GM23248 (cell line): ENCODE results near the gene ASXL3.
A peak's percentile ranks its signal among the peaks of the same experiment; 100 is the strongest.

Experiments
- EZH2 ChIP-seq: fragments of 200-600 bp; sonication (generic); IDR thresholded peaks from 2 replicates; pipeline ENCODE4 v1.6.1; 2018; ENCODE audit warnings: antibody characterized with exemption, mild to moderate bottlenecking; ENCODE audit not compliant: insufficient read depth, poor library complexity, severe bottlenecking
- EZH2phosphoT487 ChIP-seq: fragments of 200-600 bp; sonication (generic); IDR thresholded peaks from 2 replicates; pipeline ENCODE4 v1.6.1; 2018; ENCODE audit warnings: antibody characterized with exemption, moderate library complexity, mild to moderate bottlenecking, low read depth; ENCODE audit not compliant: insufficient read depth

DNA sequence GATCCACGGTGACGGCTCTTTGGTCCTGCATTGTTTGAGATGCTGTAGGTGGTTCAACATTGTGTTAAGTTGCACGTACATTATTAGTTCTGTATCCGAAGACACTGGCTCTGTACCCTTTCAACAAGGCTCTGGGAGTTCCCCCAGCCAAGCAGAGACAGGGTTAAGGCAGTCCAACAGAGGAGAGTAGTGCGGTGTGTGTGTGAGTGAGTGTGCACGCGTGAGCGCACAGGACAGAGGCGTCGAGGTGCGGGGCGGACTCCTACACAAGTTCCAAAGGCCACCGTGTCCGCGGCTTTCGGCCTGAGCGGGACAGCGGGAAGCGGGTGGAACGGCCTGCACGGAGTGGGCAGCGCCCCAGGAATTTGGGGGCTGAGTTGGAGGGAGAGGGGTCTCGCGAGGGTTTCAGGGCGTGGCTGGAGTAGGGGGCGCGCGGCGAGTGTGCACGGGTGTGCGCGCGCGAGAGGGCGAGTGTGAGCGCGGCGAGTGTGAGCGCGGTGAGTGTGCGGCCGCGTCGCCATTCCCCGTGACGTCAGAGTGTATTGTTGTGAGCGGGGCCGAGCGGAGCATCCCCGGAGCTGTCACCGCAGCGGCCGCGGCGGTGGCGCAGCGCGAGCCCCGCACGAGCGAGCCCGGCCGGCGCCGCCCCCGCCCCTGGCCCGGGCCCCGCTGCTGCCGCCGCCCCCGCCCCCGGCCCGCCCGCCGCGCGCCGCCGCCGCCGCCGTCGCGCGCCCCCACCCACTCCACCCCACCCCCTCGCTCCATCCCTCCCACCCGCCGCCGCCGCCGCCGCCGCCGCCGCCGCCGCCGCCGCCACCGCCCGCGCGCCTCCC, at the start of gene ASXL3:
- TF ChIP-seq EZH2 (no peak), EZH2phosphoT487 (peak; percentile 75; the same call in 1 of the 2 replicates)
